Parathyroid adenoma (tissue), 2 donors: ENCODE results near the gene PLEK2.

Source experiments
- H2AFZ ChIP-seq: fragments of 300-600 bp; sonication (generic); one replicate; pipeline ENCODE4 v1.7.0; 2017; ENCODE audit warnings: antibody characterized with exemption, mild to moderate bottlenecking
- H3K27ac ChIP-seq: fragments of 300-600 bp; sonication (generic); one replicate; pipeline ENCODE4 v1.7.0; 2017
- H3K27me3 ChIP-seq: fragments of 300-600 bp; sonication (generic); one replicate; pipeline ENCODE4 v1.7.0; 2017; ENCODE audit warnings: low read length; ENCODE audit not compliant: control insufficient read depth, insufficient read depth
- H3K36me3 ChIP-seq: fragments of 300-600 bp; sonication (generic); one replicate; pipeline ENCODE4 v1.7.0; 2017; ENCODE audit warnings: low read length; ENCODE audit not compliant: control insufficient read depth, insufficient read depth
- H3K4me1 ChIP-seq: fragments of 300-600 bp; sonication (generic); one replicate; pipeline ENCODE4 v1.7.0; 2017; ENCODE audit warnings: control low read depth
- H3K4me2 ChIP-seq: fragments of 300-600 bp; sonication (generic); one replicate; pipeline ENCODE4 v1.7.0; 2017; ENCODE audit warnings: low read length
- H3K4me3 ChIP-seq: fragments of 300-600 bp; sonication (generic); one replicate; pipeline ENCODE4 v1.7.0; 2017; ENCODE audit warnings: low read depth, low read length
- H3K79me2 ChIP-seq: fragments of 300-600 bp; sonication (generic); one replicate; pipeline ENCODE4 v1.7.0; 2017; ENCODE audit warnings: control low read depth
- H3K9ac ChIP-seq: fragments of 300-600 bp; sonication (generic); one replicate; pipeline ENCODE4 v1.7.0; 2017; ENCODE audit warnings: mild to moderate bottlenecking
- H3K9me3 ChIP-seq: fragments of 300-600 bp; sonication (generic); one replicate; pipeline ENCODE4 v1.7.0; 2017; ENCODE audit warnings: low read length; ENCODE audit not compliant: control insufficient read depth
- CTCF ChIP-seq: fragments of 300-600 bp; sonication (generic); IDR thresholded peaks from one replicate; pipeline ENCODE4 v1.7.0; 2017; ENCODE audit warnings: antibody characterized with exemption, mild to moderate bottlenecking
- donor health status: primary hyperparathyroidism.

The PLEK2 gene

GRCh38 chr14:67432050-67432564 is 20.1 kb upstream of the PLEK2 start:
- Histone ChIP-seq H3K4me1 (peaks cover 9% of the 10 kb centered on the region), H3K27ac (no peak overlapping the region), H3K4me3 (no peak overlapping the region), H3K9me3 (no peaks in the 10 kb centered on the region), H3K36me3 (no peaks in the 10 kb centered on the region), H3K9ac (no peak overlapping the region), H2AFZ (no peak overlapping the region), H3K27me3 (no peaks in the 10 kb centered on the region), H3K79me2 (no peaks in the 10 kb centered on the region), H3K4me2 (no peak overlapping the region)
- TF ChIP-seq CTCF: no peak

DNA sequence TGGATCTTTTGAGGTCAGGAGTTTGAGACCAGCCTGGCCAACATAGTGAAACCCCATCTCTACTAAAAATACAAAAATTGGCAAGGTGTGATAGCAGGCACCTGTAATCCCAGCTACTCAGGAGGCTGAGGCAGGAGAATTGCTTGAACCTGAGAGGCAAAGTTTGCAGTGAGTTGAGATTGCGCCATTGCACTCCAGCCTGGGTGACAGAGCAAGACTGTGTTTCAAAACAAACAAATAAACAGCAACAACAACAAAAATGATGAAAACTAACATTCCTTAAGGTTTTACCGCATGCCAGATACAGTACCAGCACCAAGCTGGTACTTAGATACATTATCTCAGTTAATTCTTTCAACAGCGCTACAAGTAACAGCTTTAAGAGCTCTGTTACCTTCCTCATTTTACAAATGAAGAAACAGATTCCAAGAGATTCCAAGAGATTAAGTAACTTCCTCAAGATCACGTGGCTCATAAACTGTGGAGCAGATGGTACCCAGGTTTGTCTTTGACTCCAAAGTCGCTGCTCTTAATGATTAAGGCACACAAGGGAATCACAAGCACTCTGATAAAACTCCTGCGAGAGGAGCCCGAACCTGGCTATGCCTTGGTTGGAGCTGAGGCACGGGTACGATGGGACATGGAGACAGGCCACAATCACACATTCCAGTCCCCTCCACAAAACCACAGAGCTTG is 17.7 kb upstream of the PLEK2 start:
- H3K9ac ChIP-seq: no peak overlapping the region
- H3K27me3 ChIP-seq: no peaks in the 10 kb centered on the region
- H3K27ac ChIP-seq: no peak overlapping the region
- no peak for TF ChIP-seq CTCF
- H3K4me3 ChIP-seq: no peak overlapping the region
- peaks cover 9% of the 10 kb centered on the region for H3K4me1 ChIP-seq
- no peaks in the 10 kb centered on the region for H3K36me3 ChIP-seq
- no peak overlapping the region for H3K4me2 ChIP-seq
- H2AFZ ChIP-seq: no peak overlapping the region
- no peaks in the 10 kb centered on the region for H3K79me2 ChIP-seq
- no peaks in the 10 kb centered on the region for H3K9me3 ChIP-seq

- Histone ChIP-seq H3K9ac (no peak overlapping the region), H2AFZ (peak overlapping the region; percentile 76), H3K27me3 (no peaks in the 10 kb centered on the region), H3K9me3 (no peaks in the 10 kb centered on the region), H3K36me3 (no peaks in the 10 kb centered on the region), H3K79me2 (no peaks in the 10 kb centered on the region), H3K4me2 (no peak overlapping the region), H3K27ac (peak overlapping the region; percentile 46), H3K4me1 (peaks cover 9% of the 10 kb centered on the region), H3K4me3 (no peak overlapping the region)
- TF ChIP-seq CTCF: no peak
These were observed 16.6 kb upstream of the PLEK2 start for GRCh38 chr14:67428501-67429031.

DNA sequence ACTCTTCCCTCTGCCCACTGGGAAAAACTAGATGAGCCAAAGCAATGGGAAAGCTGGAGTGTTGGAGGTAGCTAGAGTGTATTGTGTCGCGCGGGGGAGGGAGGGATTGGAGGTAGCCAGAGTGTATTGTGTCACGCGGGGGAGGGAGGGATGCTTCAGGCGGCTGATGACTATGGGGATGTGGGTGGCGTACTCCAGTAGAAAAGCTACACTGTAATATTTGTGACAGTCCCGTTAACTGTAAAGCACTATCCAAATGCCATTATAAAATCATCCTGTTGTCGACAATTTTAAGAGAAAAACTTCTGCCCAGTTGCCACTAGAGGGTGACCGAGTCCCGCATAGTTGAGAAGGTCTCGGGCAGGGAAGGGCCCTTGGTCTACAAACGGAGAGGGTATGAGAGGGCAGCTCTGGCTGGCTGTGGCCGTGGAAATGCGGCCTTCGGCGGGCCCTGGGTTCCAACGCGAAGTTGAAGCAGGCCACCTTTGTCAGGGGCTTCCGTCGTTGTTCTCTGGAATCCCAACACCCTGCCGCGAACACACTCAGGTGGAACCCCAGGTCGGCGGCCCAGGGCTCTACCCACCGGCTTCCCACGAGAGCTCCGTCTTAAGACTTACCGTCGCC is 15.1 kb upstream of the PLEK2 start:
- H2AFZ ChIP-seq: no peak overlapping the region
- H3K27me3 ChIP-seq: no peaks in the 10 kb centered on the region
- H3K79me2 ChIP-seq: no peaks in the 10 kb centered on the region
- no peaks in the 10 kb centered on the region for H3K36me3 ChIP-seq
- no peak overlapping the region for H3K27ac ChIP-seq
- peak; percentile 88 for TF ChIP-seq CTCF
- no peaks in the 10 kb centered on the region for H3K9me3 ChIP-seq
- no peak overlapping the region for H3K9ac ChIP-seq
- no peak overlapping the region for H3K4me3 ChIP-seq
- H3K4me2 ChIP-seq: no peak overlapping the region
- H3K4me1 ChIP-seq: peaks cover 9% of the 10 kb centered on the region
